Lower leg skin (tissue), 4 donors: Measurements from ENCODE around the gene MAP1B. TPM values are rescaled to one million over a fixed set of nuclear protein-coding genes. Genes with fewer than 3 reads are reported as not detected.
A peak's percentile ranks its signal among the peaks of the same experiment; 100 is the strongest.

ENCODE experiments used
- DNase-seq, 2 donors: peaks; one replicate each; pipeline ENCODE4 v3.0.0-alpha.2; 2019; ENCODE audit warnings: low spot score in 2 of 2
- H3K4me3 ChIP-seq: fragments of 200-600 bp; sonication (generic); 2 replicates; pipeline ENCODE4 v1.5.1; 2017; ENCODE audit warnings: mild to moderate bottlenecking, low read depth; ENCODE audit not compliant: poor library complexity, severe bottlenecking
- CTCF ChIP-seq, 3 donors: fragments of 450-650 bp; IDR thresholded peaks; one replicate each; pipeline ENCODE4 v1.5.1; 2016; ENCODE audit warnings: antibody characterized with exemption in 3 of 3, mild to moderate bottlenecking in 3 of 3, moderate library complexity in 2 of 3
- POLR2A ChIP-seq, 2 donors: fragments of 450-650 bp; IDR thresholded peaks; one replicate each; pipeline ENCODE4 v1.6.1; 2016 to 2017; ENCODE audit warnings: antibody characterized with exemption in 2 of 2, mild to moderate bottlenecking in 1 of 2, moderate library complexity in 1 of 2
- WGBS, 2 donors: methylation state at CpG; one replicate each; pipeline ENCODE4 v1.1.5; 2018; 5-methylcytosine and 5-hydroxymethylcytosine counted together
- intact Hi-C: fragments of 100-400 bp; cut with DNase I; formaldehyde crosslinking; loops from one replicate; pipeline ENCODE4 v1.15.0; 2023; ENCODE audit warnings: low total_unique reads
- total RNA-seq, 4 donors: library from RNA; depleted of rRNA; stranded (reverse); fragments of >200 nt; gene quantifications; one replicate each; pipeline ENCODE4 v1.1.0, GENCODE V29; 2016

The MAP1B gene
- total RNA-seq, result 100 to 1,000 TPM in 1 of 4 donors, 10 to 100 TPM in 3; 26.3 to 218 (median 73.9) TPM

- H3K4me3 ChIP-seq, result peak within 1 kb of the TSS; percentile 69
- WGBS, 2 donors, result 1% methylated on average over 30 to 75 of the region's 82 CpGs
- DNase-seq, result peak; percentile 51 to 91
- TF ChIP-seq POLR2A (IDR thresholded peaks at IDR 0.05) (no peak), CTCF (IDR thresholded peaks at IDR 0.05) (no peak)
- intact Hi-C loops, result no loop called here
Measured at GRCh38 chr5:72107131-72107900, at the start of gene MAP1B. MAP1B (plus strand) TSS chr5:72107475; CDS start chr5:72107532, 57 bp downstream.

- DNase-seq, result no peak
- WGBS, 2 donors, result 85 to 88% methylated on average over 2 of the region's 2 CpGs
- no peak overlapping the region for H3K4me3 ChIP-seq
- intact Hi-C loops, result no loop called here
- no peak for TF ChIP-seq POLR2A (IDR thresholded peaks at IDR 0.05)
- TF ChIP-seq CTCF (IDR thresholded peaks at IDR 0.05), result no peak
Measured at GRCh38 chr5:72057816-72058215, 49.5 kb upstream of the MAP1B start.

- DNase-seq, result no peak
- H3K4me3 ChIP-seq, result no peak overlapping the region
- intact Hi-C loops, result no loop called here
- TF ChIP-seq CTCF (IDR thresholded peaks at IDR 0.05), result no peak
- TF ChIP-seq POLR2A (IDR thresholded peaks at IDR 0.05), result no peak
- WGBS, 2 donors, result 26 to 27% methylated on average over 7 of the region's 7 CpGs
Measured at GRCh38 chr5:72063219-72063819, 44.0 kb upstream of the MAP1B start.

- intact Hi-C loops, result no loop called here
- DNase-seq, result no peak
- TF ChIP-seq CTCF (IDR thresholded peaks at IDR 0.05), result no peak
- TF ChIP-seq POLR2A (IDR thresholded peaks at IDR 0.05), result no peak
- H3K4me3 ChIP-seq, result no peak overlapping the region
- WGBS, 2 donors, result 64 to 71% methylated on average over 3 of the region's 3 CpGs
Measured at GRCh38 chr5:72064801-72065570, 42.3 kb upstream of the MAP1B start.

- H3K4me3 ChIP-seq, result no peak overlapping the region
- DNase-seq, result no peak
- intact Hi-C loops, result no loop called here
- no peak for TF ChIP-seq CTCF (IDR thresholded peaks at IDR 0.05)
- TF ChIP-seq POLR2A (IDR thresholded peaks at IDR 0.05), result no peak
- WGBS, 2 donors, result 57 to 62% methylated on average over 4 of the region's 4 CpGs
Measured at GRCh38 chr5:72065751-72066255, 41.5 kb upstream of the MAP1B start.
